Esophagus squamous epithelium (tissue), 5 donors: ENCODE results near the gene PRR15L. TPM values are rescaled to one million over a fixed set of nuclear protein-coding genes. Genes with fewer than 3 reads are reported as not detected.

ENCODE experiments used
- DNase-seq: peaks from one replicate; lab custom pipeline; 2025; lab: John Stamatoyannopoulos, UW
- H3K27ac ChIP-seq, 4 donors: fragments of 200-600 bp; sonication (generic); one replicate each; pipeline ENCODE4 v1.5.1; 2016 to 2019; ENCODE audit warnings: mild to moderate bottlenecking in 1 of 4
- H3K27me3 ChIP-seq, 4 donors: fragments of 200-600 bp; sonication (generic); 1 replicate in 3 of 4; 2 replicates in 1 of 4; pipeline versions ENCODE4 v1.5.1 to v1.6.0; 2017 to 2021; ENCODE audit warnings: antibody characterized with exemption in 1 of 4
- H3K36me3 ChIP-seq, 3 donors: fragments of 200-600 bp; sonication (generic); one replicate each; pipeline ENCODE4 v1.5.1; 2016 to 2019
- H3K4me1 ChIP-seq, 3 donors: fragments of 200-600 bp; sonication (generic); one replicate each; pipeline ENCODE4 v1.5.1; 2017 to 2019
- H3K4me3 ChIP-seq, 4 donors: fragments of 200-600 bp; sonication (generic); 1 replicate in 3 of 4; 2 replicates in 1 of 4; pipeline ENCODE4 v1.5.1; 2016 to 2019; ENCODE audit warnings: mild to moderate bottlenecking in 2 of 4, moderate library complexity in 1 of 4
- H3K9me3 ChIP-seq, 3 donors: fragments of 200-600 bp; sonication (generic); one replicate each; pipeline ENCODE4 v1.5.1; 2016 to 2019
- CTCF ChIP-seq, 6 experiments: fragments of 450-650 bp in 4 of 6; fragments of 200-600 bp in 2 of 6; sonication (generic) in 2 of 6; IDR thresholded peaks; one replicate each; pipeline ENCODE4 v1.5.1; 2016 to 2019; ENCODE audit warnings: antibody characterized with exemption in 6 of 6, mild to moderate bottlenecking in 4 of 6, moderate library complexity in 4 of 6
- POLR2A ChIP-seq, 4 donors: fragments of 450-650 bp; IDR thresholded peaks; one replicate each; pipeline ENCODE4 v1.6.1; 2017; ENCODE audit warnings: antibody characterized with exemption in 4 of 4, mild to moderate bottlenecking in 4 of 4, moderate library complexity in 3 of 4
- WGBS, 2 donors: methylation state at CpG; one replicate each; pipeline ENCODE4 v1.1.5; 2018; 5-methylcytosine and 5-hydroxymethylcytosine counted together
- intact Hi-C: fragments of 100-400 bp; cut with DNase I; formaldehyde crosslinking; loops from one replicate; pipeline ENCODE4 v1.15.0; 2022
- total RNA-seq, 4 donors: library from RNA; depleted of rRNA; stranded (reverse); fragments of >200 nt; gene quantifications; one replicate each; pipeline ENCODE4 v1.1.0, GENCODE V29; 2016
- donor health status: DM: yes; HTN: yes; CAD: no.

The PRR15L gene
- total RNA-seq, 4 donors from 2014 or later = 3.3 to 12.5 (median 7.1) TPM

- no peaks in the 10 kb centered on the region for H3K9me3 ChIP-seq
- no peak overlapping the region for H3K27ac ChIP-seq
- 64 to 89% methylated on average over 2 to 3 of the region's 3 CpGs for WGBS, 2 donors
- no peak for TF ChIP-seq POLR2A (IDR thresholded peaks at IDR 0.05)
- DNase-seq = no peak
- H3K27me3 ChIP-seq = no peaks in the 10 kb centered on the region
- intact Hi-C loops = no loop called here
- H3K4me3 ChIP-seq = no peak overlapping the region
- no peaks in the 10 kb centered on the region for H3K36me3 ChIP-seq
- H3K4me1 ChIP-seq = peaks cover 15 to 54% (median 15%) of the 10 kb centered on the region in 3 donors
Measured at GRCh38 chr17:47962901-47963300, 5.2 kb upstream of the PRR15L start.

DNA sequence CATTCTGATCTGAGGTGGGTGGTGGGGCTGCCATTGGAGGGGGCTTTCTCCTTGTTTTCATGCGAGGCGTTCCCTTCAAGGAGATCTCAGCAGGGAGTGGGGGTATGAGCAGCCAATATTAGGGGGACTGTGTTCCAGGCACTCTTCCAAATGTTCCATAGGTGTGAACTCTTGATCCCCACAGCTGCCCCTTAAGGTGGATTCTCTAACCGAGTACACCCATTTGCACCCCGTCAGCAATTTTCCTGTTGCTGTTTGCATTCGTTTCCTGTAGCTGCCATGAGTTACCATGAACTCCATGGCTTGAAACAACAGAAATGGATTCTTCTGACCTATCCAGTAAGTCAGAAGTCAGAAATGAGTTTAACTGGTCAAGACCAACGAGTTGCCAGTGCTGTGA, 3.7 kb upstream of the PRR15L start:
- Histone ChIP-seq H3K4me1 (peaks cover 17 to 54% (median 19%) of the 10 kb centered on the region in 3 donors), H3K27me3 (no peaks in the 10 kb centered on the region), H3K4me3 (no peak overlapping the region), H3K27ac (no peak overlapping the region), H3K9me3 (no peaks in the 10 kb centered on the region), H3K36me3 (no peaks in the 10 kb centered on the region)
- no peak for DNase-seq
- intact Hi-C loops = no loop called here
- 73 to 79% methylated on average over 5 to 6 of the region's 6 CpGs for WGBS, 2 donors
- TF ChIP-seq CTCF (IDR thresholded peaks at IDR 0.05) = no peak
- TF ChIP-seq POLR2A (IDR thresholded peaks at IDR 0.05) = no peak

- no peak for DNase-seq
- no peak overlapping the region for H3K27ac ChIP-seq
- H3K27me3 ChIP-seq = no peaks in the 10 kb centered on the region
- intact Hi-C loops = loop anchor here (10.0 kb wide), 1 partner anchor 55 kb away; no protein-coding TSS in a partner anchor
- 53 to 85% methylated on average over 4 to 6 of the region's 8 CpGs for WGBS, 2 donors
- no peaks in the 10 kb centered on the region for H3K9me3 ChIP-seq
- peaks cover 13 to 56% (median 15%) of the 10 kb centered on the region in 3 donors for H3K4me1 ChIP-seq
- H3K36me3 ChIP-seq = no peaks in the 10 kb centered on the region
- no peak overlapping the region for H3K4me3 ChIP-seq
- TF ChIP-seq CTCF (IDR thresholded peaks at IDR 0.05) (no peak), POLR2A (IDR thresholded peaks at IDR 0.05) (no peak)
Measured at GRCh38 chr17:47959825-47960655, 2.4 kb upstream of the PRR15L start.

- DNase-seq = no peak
- Histone ChIP-seq H3K4me1 (peaks cover 13 to 86% (median 18%) of the 10 kb centered on the region in 3 donors), H3K27me3 (no peaks in the 10 kb centered on the region), H3K4me3 (peak overlapping the region; percentile 26 to 54 (median 43)), H3K27ac (peak overlapping the region; percentile 60 to 84 (median 74)), H3K9me3 (no peaks in the 10 kb centered on the region), H3K36me3 (peaks cover 0 to 27% (median 0%) of the 10 kb centered on the region in 3 donors)
- 54 to 75% methylated on average over 1 to 4 of the region's 4 CpGs for WGBS, 2 donors
- TF ChIP-seq POLR2A (IDR thresholded peaks at IDR 0.05) (no peak), CTCF (IDR thresholded peaks at IDR 0.05) (no peak)
- intact Hi-C loops = loop anchor here (10.0 kb wide), 1 partner anchor 58 kb away; no protein-coding TSS in a partner anchor
Measured at GRCh38 chr17:47956791-47957590, 692 bp downstream of the PRR15L start.
